Measurements from ENCODE around the gene UNC13D. TPM values are rescaled to one million over a fixed set of nuclear protein-coding genes. Genes with fewer than 3 reads are reported as not detected.
A peak's percentile ranks its signal among the peaks of the same experiment; 100 is the strongest.

Gene UNC13D
- total RNA-seq, 1 experiment from 2014 or later: 20.2 TPM

DNA sequence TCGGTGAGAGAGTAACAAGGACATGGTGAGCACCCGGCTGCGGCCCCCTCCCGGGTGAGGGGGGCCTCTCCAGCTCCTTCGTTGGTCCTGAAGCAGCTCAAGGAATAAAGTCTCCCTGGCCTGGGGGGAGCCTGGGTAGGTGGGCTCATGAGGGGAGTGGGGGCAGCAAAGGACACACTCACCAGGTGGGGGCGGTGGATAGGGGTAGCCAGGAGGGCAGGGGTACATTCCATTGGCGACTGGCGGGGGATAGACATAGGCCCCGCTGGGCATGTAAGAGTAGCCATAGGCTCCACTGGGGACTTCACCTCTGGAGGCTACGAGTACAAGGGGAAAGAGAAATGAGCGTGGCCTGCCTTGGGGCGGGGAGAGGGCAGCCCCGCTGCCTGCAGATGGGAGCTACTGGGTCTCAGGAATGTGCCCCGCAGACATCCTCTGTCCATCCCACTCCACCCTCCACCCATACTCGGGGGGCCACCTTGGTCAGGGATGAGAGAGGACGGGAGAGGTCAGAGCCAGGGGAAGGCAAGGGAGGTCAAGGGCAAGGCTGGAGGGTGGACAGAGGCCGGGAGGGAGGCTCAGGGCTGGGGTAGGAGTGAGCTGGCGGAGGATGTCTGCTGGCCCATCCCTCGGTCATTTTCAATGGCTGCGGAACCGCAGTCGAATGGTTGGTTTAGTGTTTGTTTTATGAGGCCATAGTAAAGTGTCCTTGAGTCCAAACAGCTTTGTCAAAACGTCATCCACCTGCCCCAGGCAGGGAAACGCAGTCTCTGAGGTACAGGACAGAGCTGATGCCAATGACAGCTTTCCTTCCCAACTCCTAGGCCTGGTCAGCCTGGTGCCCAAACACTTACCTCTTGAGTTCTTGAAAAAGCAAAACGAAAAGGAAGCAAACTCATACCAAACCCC lies 3.7 kb upstream of the UNC13D start:
- H2AFZ ChIP-seq (ENCODE audit: low read depth, low read length, poor library complexity, severe bottlenecking): no peak overlapping the region
- H3K27me3 ChIP-seq (ENCODE audit: insufficient read depth, low read length): no peaks in the 10 kb centered on the region
- H3K9me2 ChIP-seq (ENCODE audit: insufficient read depth): no peaks in the 10 kb centered on the region
- no peaks in the 10 kb centered on the region for H3K9me3 ChIP-seq (ENCODE audit: control insufficient read depth in 1 of 2, insufficient read depth in 1 of 2, low read depth in 1 of 2, low read length in 2 of 2)
- intact Hi-C loops (cut with micrococcal nuclease): no loop called here
- CTCF ChIA-PET: interaction anchor here (0.9 to 3.3 kb wide), 8 partner anchors 8 to 83 kb away, joined by 3 to 46 read pairs (median 3); partner anchors contain the start of genes GALK1 and WBP2
- no peak for DNase-seq (ENCODE audit: low read depth, low spot score)
- RAD21 ChIA-PET (ENCODE audit: low non-redundant PET in 1 of 2, low total read pairs in 2 of 2, uncharacterized antibody in 2 of 2, unreplicated experiment in 2 of 2): no interaction called here
- H3K79me2 ChIP-seq (ENCODE audit: insufficient read depth, low read length): 0 out of 2 replicates have a peak, but pooled peaks cover 3% of the 10 kb centered on the region
- H3K9ac ChIP-seq (ENCODE audit: low read length): no peak overlapping the region
- H3K36me3 ChIP-seq (ENCODE audit: control insufficient read depth in 1 of 2, insufficient read depth in 2 of 2, low read length in 2 of 2): peaks cover 25 to 27% of the 10 kb centered on the region in 2 experiments; a peak in 3 of 4 replicates
- H3K4me3 ChIP-seq (replicated peaks in 1 of 2; ENCODE audit: low read depth in 1 of 2, low read length in 2 of 2): no peak overlapping the region
- POLR2A ChIA-PET: interaction anchor here (1.2 to 3.3 kb wide), 2 partner anchors 28 to 68 kb away, joined by 4 to 26 read pairs; a partner anchor contains a TSS
- no peaks in the 10 kb centered on the region for H4K20me1 ChIP-seq (ENCODE audit: insufficient read depth)
- H3K4me1 ChIP-seq (ENCODE audit: control insufficient read depth in 1 of 2, insufficient read depth in 2 of 2, low read length in 2 of 2): peaks cover 33 to 57% of the 10 kb centered on the region in 2 experiments
- no peak overlapping the region for H3K4me2 ChIP-seq (ENCODE audit: low read length)
- H3K27ac ChIP-seq (ENCODE audit: low read depth, low read length): peak overlapping the region; percentile 5; the same call in 1 of the 2 replicates
- no TSS peak for BruUV-seq (replicated peaks)
- no peak for ATAC-seq
- no peak for TF ChIP-seq EGR1 (IDR thresholded peaks at IDR 0.05; ENCODE audit: low read depth)
- TF ChIP-seq, protein P1, sequence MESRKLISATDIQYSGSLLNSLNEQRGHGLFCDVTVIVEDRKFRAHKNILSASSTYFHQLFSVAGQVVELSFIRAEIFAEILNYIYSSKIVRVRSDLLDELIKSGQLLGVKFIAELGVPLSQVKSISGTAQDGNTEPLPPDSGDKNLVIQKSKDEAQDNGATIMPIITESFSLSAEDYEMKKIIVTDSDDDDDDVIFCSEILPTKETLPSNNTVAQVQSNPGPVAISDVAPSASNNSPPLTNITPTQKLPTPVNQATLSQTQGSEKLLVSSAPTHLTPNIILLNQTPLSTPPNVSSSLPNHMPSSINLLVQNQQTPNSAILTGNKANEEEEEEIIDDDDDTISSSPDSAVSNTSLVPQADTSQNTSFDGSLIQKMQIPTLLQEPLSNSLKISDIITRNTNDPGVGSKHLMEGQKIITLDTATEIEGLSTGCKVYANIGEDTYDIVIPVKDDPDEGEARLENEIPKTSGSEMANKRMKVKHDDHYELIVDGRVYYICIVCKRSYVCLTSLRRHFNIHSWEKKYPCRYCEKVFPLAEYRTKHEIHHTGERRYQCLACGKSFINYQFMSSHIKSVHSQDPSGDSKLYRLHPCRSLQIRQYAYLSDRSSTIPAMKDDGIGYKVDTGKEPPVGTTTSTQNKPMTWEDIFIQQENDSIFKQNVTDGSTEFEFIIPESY (IDR thresholded peaks at IDR 0.05; ENCODE audit: extremely low read depth, insufficient replicate concordance, low read length): no peak
- no peak for TF ChIP-seq MAX (IDR thresholded peaks at IDR 0.05)
- TF ChIP-seq TCF7L2 (IDR thresholded peaks at IDR 0.05; ENCODE audit: borderline replicate concordance, extremely low read depth, insufficient read depth, insufficient read length): no peak
- no peak for TF ChIP-seq ATF3 (IDR thresholded peaks at IDR 0.05)
- TF ChIP-seq RAD21 (IDR thresholded peaks at IDR 0.05; ENCODE audit: low read depth): no peak
- TF ChIP-seq EZH2phosphoT487 (IDR thresholded peaks at IDR 0.05; ENCODE audit: borderline replicate concordance): no peak
- no peak for TF ChIP-seq CEBPB (IDR thresholded peaks at IDR 0.05; ENCODE audit: low read depth)
- no peak for TF ChIP-seq YY1 (IDR thresholded peaks at IDR 0.05; ENCODE audit: extremely low read depth, insufficient replicate concordance, low read depth, low read length)
- no peak for TF ChIP-seq SIN3A (IDR thresholded peaks at IDR 0.05; ENCODE audit: low read depth)
- TF ChIP-seq ELF1 (IDR thresholded peaks at IDR 0.05; ENCODE audit: borderline replicate concordance, low read depth): no peak
- TF ChIP-seq REST (IDR thresholded peaks at IDR 0.05; ENCODE audit: low read depth): no peak
- TF ChIP-seq SRF (IDR thresholded peaks at IDR 0.05; ENCODE audit: low read depth): no peak
- TF ChIP-seq CTCF (IDR thresholded peaks at IDR 0.05 in 2 of 3, conservative IDR thresholded peaks at IDR 0.05 in 1 of 3; ENCODE audit: borderline replicate concordance in 1 of 3, insufficient read depth in 1 of 3, low read depth in 2 of 3, low read length in 2 of 3): no peak
- no peak for TF ChIP-seq EZH2 (IDR thresholded peaks at IDR 0.05)
- TF ChIP-seq ZNF274 (IDR thresholded peaks at IDR 0.05; ENCODE audit: low read depth, low read length): no peak
- TF ChIP-seq POLR2A (IDR thresholded peaks at IDR 0.05; ENCODE audit: borderline replicate concordance, extremely low read depth, insufficient read depth, insufficient read length): no peak
